ENCODE results near the gene N4BP2L2.

N4BP2L2 gene

DNA sequence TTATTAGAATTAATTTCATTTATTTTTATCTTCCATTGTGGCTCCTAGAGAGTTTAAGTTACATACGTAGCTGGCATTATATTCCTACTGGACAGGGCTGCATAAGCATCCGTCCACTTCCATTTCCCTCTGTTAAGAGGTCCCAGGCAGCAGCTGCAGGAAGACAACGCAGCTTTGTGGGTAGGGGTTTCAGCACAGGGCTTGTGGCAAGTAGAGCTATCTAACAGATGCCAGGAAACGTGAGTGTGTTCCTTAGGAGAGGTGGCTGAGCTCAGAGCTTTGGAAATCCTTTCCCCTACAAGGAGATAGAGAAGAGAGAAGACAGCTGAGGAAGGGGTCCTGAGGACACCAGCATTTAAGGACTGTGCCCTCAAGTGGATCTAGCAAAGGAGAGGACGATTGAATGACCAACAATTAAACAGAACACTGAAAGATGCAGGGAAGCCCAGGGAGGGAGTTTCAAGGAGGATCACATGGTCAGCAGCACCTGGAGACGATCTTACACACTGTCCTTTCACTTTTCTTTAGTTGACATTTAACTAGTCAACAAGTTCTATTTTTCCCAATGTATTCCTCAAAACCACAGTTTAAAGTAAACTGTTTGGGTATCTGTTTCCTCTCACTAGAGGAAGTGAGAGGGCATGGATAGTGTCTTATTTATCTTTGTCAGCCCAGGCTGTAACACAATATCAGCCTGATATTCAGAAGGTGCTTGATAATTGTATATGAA is 108.4 kb downstream of the N4BP2L2 start:
- TF ChIP-seq, protein P1, sequence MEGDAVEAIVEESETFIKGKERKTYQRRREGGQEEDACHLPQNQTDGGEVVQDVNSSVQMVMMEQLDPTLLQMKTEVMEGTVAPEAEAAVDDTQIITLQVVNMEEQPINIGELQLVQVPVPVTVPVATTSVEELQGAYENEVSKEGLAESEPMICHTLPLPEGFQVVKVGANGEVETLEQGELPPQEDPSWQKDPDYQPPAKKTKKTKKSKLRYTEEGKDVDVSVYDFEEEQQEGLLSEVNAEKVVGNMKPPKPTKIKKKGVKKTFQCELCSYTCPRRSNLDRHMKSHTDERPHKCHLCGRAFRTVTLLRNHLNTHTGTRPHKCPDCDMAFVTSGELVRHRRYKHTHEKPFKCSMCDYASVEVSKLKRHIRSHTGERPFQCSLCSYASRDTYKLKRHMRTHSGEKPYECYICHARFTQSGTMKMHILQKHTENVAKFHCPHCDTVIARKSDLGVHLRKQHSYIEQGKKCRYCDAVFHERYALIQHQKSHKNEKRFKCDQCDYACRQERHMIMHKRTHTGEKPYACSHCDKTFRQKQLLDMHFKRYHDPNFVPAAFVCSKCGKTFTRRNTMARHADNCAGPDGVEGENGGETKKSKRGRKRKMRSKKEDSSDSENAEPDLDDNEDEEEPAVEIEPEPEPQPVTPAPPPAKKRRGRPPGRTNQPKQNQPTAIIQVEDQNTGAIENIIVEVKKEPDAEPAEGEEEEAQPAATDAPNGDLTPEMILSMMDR (conservative IDR thresholded peaks at IDR 0.05): no peak
- no peak for TF ChIP-seq ZFX (IDR thresholded peaks at IDR 0.05)
- H3K27ac ChIP-seq: no peak overlapping the region

GRCh38 chr13:32429433-32429909 is 109.1 kb downstream of the N4BP2L2 start:
- TF ChIP-seq ZFX (IDR thresholded peaks at IDR 0.05): no peak
- TF ChIP-seq, protein P1 (conservative IDR thresholded peaks at IDR 0.05): no peak
- H3K27ac ChIP-seq: no peak overlapping the region

DNA sequence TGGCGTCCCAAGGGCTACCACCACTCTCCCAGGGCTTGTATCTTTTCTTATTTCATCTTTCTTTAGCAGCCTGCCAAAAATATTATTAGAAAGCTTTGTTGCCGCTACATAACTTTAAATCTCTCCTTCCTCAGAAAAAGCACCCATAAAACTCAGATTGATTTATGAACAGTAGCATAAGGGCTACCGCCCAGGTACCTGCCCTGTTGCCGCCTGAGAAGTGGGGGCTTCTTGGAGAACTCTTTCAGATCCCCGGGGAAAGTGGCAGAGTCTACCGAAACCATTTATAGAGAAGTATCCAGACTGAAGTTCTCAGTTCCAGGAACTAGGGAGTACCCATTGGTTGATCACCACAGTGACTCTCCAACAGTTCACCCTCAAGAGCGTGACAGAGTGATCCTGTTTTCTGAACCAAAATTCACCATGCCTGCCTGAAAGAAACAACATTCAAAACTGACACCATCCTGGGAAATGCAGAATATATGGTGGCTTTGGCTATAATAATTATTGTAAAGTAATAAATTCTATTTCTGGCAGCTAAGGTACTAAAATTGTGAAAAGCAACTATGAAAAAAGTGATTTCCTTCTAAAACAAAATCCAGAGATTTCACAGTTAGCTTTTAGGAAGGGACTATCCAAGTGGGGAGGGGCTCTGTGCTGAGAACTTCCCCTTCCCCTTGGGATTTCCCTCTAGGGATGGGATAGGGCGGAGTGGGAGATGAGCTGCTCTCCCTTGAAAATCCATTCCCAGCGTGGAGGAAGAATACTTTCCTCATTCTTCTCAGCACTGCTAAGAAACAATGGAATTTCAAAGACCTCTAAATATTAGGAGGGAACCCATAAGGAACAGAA is 109.8 kb downstream of the N4BP2L2 start:
- TF ChIP-seq ZFX (IDR thresholded peaks at IDR 0.05): no peak
- TF ChIP-seq, protein P1 (conservative IDR thresholded peaks at IDR 0.05): no peak
- no peak overlapping the region for H3K27ac ChIP-seq

GRCh38 chr13:32427852-32428580 is 110.6 kb downstream of the N4BP2L2 start, which contains the start of gene N4BP2L1:
Gene N4BP2L1 (minus strand): TSS chr13:32428130. CDS start chr13:32428082, 48 bp downstream.
- TF ChIP-seq, protein P1 (conservative IDR thresholded peaks at IDR 0.05): no peak
- no peak for TF ChIP-seq ZFX (IDR thresholded peaks at IDR 0.05)
- H3K27ac ChIP-seq: no peak within 1 kb of the TSS

DNA sequence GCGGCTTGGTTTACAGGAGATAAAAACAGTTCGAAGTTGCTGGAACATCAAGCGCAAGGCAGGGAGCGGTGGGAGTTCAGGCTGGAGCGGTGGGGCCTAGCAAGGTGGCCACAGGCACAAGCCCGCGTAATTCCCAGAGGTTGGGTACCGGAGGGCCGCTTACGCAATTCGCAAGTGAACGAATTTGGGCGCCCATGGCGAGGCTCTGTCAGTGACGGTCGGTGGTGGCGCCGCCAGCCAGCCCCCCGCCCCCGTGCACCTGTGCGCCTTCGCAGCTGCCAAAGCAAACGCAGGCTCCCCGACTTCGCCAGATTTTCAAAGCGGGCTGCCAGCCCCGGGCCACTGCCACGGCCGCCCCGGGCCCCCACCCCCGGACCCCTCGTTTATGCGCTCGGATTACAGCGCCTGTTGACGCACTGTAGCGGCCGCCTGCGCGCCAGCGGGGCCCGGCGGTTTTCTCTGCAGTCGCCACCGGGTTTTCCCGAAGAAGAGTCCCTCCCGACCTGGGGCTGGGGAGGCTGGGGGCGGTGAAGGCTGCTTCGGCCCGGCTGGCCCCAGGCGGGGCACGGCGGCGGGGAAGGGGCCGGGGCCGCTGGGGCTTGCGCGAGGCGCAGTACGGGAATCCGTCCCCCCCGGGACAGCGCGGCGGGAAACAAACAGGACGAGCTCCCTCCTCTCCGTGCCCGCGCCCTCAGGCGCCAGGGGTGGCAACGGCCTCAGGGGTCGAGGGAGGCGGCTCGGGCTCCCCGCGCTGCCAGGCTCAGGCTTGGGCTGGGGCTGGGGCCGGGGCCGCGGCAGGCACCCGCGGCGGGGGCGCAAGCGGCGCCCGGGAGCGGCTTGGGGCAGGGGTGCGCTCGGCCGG is 111.4 kb downstream of the N4BP2L2 start:
- TF ChIP-seq ZFX (IDR thresholded peaks at IDR 0.05): no peak
- TF ChIP-seq, protein P1 (conservative IDR thresholded peaks at IDR 0.05): no peak
- no peak overlapping the region for H3K27ac ChIP-seq

DNA sequence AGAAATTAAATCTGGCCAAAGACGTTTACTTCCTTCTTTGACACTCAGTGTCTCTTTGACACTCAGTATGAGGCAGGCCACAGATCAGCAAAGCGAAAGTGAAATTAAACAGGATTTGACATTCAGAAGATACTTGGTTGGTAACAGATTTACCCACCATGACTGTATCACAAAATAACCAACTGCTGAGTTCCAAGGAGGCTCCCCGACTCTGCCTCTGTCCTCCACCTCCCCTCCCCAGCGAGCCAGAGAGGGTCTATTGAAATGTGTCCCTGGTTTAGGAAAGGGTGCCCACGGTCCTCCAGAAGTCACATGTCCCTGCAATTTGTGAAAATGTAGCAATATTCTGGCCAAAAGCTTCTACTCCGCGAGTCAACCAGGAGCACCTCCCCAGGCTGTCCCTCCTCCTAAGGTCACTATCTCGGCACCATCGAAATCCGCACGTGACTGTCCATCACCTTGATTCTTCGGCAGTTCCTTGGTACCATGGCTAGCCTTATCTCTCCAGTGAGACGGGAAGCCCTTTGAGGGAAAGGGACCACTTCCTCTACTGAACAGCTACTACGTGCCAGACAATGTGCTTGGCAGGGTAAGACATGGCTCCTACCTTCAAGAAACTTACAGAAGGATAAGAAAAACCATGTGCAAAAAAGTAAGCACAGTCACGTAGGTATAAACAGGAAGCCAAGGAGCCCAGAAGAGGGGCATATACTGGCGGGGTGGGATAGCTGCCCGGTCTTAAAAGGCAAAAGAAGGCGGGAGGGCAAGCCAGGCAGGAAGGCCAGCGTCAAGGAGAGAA is 112.2 kb downstream of the N4BP2L2 start:
- TF ChIP-seq, protein P1 (conservative IDR thresholded peaks at IDR 0.05): no peak
- TF ChIP-seq ZFX (IDR thresholded peaks at IDR 0.05): no peak
- no peak overlapping the region for H3K27ac ChIP-seq
